Sciatic nerve (tissue), 2 donors: ENCODE data around the gene ROR1. TPM values are rescaled to one million over a fixed set of nuclear protein-coding genes. Genes with fewer than 3 reads are reported as not detected.
A peak's percentile ranks its signal among the peaks of the same experiment; 100 is the strongest.
"Not testable (repeated sequence)": the region's sequence is repeated elsewhere in the genome, so short reads cannot be mapped to it uniquely, and the experiment has no call there.

Experiments used
- ATAC-seq: fragments of 200-7000 bp; cut with Tn5 transposase; one replicate; pipeline ENCODE4 v1.9.1; 2020; ENCODE audit warnings: mild to moderate bottlenecking, moderate library complexity
- DNase-seq: peaks from one replicate; pipeline ENCODE4 v3.0.0-alpha.2; 2020; ENCODE audit warnings: low spot score
- intact Hi-C: fragments of 100-400 bp; cut with DNase I; formaldehyde crosslinking; loops from one replicate; pipeline ENCODE4 v1.14.2; 2022
- total RNA-seq: library from RNA; stranded (reverse); fragmentation: NEBNext Ultra II Directional; extraction: Animal tissue kit (Norgen Biotek cat#: 25700); gene quantifications from one replicate; pipeline ENCODE4 v1.2.1, GENCODE V29; 2021
- donor health status: DM: no; HTN: no; CAD: no.
- donor health status: DM: no; HTN: no; CAD: no.

ROR1 gene
- total RNA-seq, 1 donor from 2014 or later, result 16.7 TPM

- DNase-seq, intact Hi-C loops, ATAC-seq: not testable (repeated sequence)
These were observed 13.5 kb downstream of the ROR1 start for GRCh38 chr1:63787270-63787669.

- intact Hi-C loops, result no loop called here
- DNase-seq (no peak), ATAC-seq (no peak)
These were observed 14.1 kb downstream of the ROR1 start for GRCh38 chr1:63787875-63788274.

GRCh38 chr1:63789856-63790605 is 16.2 kb downstream of the ROR1 start:
- no peak for DNase-seq
- no peak for ATAC-seq
- intact Hi-C loops, result no loop called here

- intact Hi-C loops, result no loop called here
- DNase-seq, result no peak
- ATAC-seq, result no peak
These were observed 17.2 kb downstream of the ROR1 start for GRCh38 chr1:63790989-63791388.

GRCh38 chr1:63792152-63792551 is 18.3 kb downstream of the ROR1 start:
- intact Hi-C loops, result no loop called here
- DNase-seq (no peak), ATAC-seq (no peak)

GRCh38 chr1:63793741-63794240 is 20.0 kb downstream of the ROR1 start:
- ATAC-seq, result no peak
- intact Hi-C loops, result no loop called here
- DNase-seq, result no peak

- ATAC-seq (no peak), DNase-seq (no peak)
- intact Hi-C loops, result no loop called here
These were observed 20.5 kb downstream of the ROR1 start for GRCh38 chr1:63794354-63794753.

- ATAC-seq, result no peak
- intact Hi-C loops, result no loop called here
- no peak for DNase-seq
These were observed 21.1 kb downstream of the ROR1 start for GRCh38 chr1:63794939-63795378.

- DNase-seq, result no peak
- intact Hi-C loops, result no loop called here
- no peak for ATAC-seq
These were observed 21.6 kb downstream of the ROR1 start for GRCh38 chr1:63795455-63795854.

GRCh38 chr1:63797056-63797726 is 23.4 kb downstream of the ROR1 start:
- DNase-seq, result no peak
- intact Hi-C loops, result no loop called here
- ATAC-seq, result no peak

GRCh38 chr1:63798284-63798683 is 24.5 kb downstream of the ROR1 start:
- ATAC-seq (no peak), DNase-seq (no peak)
- intact Hi-C loops, result no loop called here

GRCh38 chr1:63799307-63799706 is 25.5 kb downstream of the ROR1 start:
- no peak for DNase-seq
- ATAC-seq, result peak; percentile 70
- intact Hi-C loops, result no loop called here

GRCh38 chr1:63799820-63800219 is 26.0 kb downstream of the ROR1 start:
- intact Hi-C loops, result loop anchor here (10.0 kb wide), 1 partner anchor 1855 kb away; no protein-coding TSS in a partner anchor
- DNase-seq (peak; percentile 68), ATAC-seq (peak; percentile 37)

- intact Hi-C loops, result loop anchor here (10.0 kb wide), 1 partner anchor 1853 kb away; no protein-coding TSS in a partner anchor
- ATAC-seq, result no peak
- DNase-seq, result no peak
These were observed 28.3 kb downstream of the ROR1 start for GRCh38 chr1:63802109-63802508.

GRCh38 chr1:63804829-63805484 is 31.1 kb downstream of the ROR1 start:
- ATAC-seq, result no peak
- intact Hi-C loops, result loop anchor here (10.0 kb wide), 1 partner anchor 1850 kb away; no protein-coding TSS in a partner anchor
- DNase-seq, result no peak

- intact Hi-C loops, result loop anchor here (10.0 kb wide), 1 partner anchor 1848 kb away; no protein-coding TSS in a partner anchor
- DNase-seq (no peak), ATAC-seq (no peak)
These were observed 33.2 kb downstream of the ROR1 start for GRCh38 chr1:63807046-63807445.

GRCh38 chr1:63810936-63811469 is 37.2 kb downstream of the ROR1 start:
- DNase-seq, result no peak
- peak; percentile 41 for ATAC-seq
- intact Hi-C loops, result no loop called here

- no peak for ATAC-seq
- DNase-seq, result no peak
- intact Hi-C loops, result no loop called here
These were observed 38.4 kb downstream of the ROR1 start for GRCh38 chr1:63812071-63812700.

GRCh38 chr1:63813829-63814277 is 40.0 kb downstream of the ROR1 start:
- ATAC-seq (peak; percentile 33), DNase-seq (no peak)
- intact Hi-C loops, result no loop called here
